Mesenchymal stem cell (in vitro differentiated cells and primary cell): Measurements from ENCODE around the gene ZCCHC9.

Experiments
- DNase-seq: peaks from one replicate; pipeline ENCODE4 v3.0.0-alpha.2; 2013
- H2AFZ ChIP-seq: one replicate; pipeline ENCODE4 v1.6.1; 2013; ENCODE audit warnings: low read depth, mild to moderate bottlenecking, control low read depth, inconsistent platforms, low read length, moderate library complexity
- H2AK5ac ChIP-seq: 2 replicates; pipeline ENCODE4 v1.6.1; 2013; ENCODE audit warnings: low read length, moderate library complexity, mild to moderate bottlenecking, inconsistent platforms; ENCODE audit not compliant: severe bottlenecking
- H2BK120ac ChIP-seq: one replicate; pipeline ENCODE4 v1.6.1; 2013; ENCODE audit warnings: low read depth, mild to moderate bottlenecking, inconsistent platforms, low read length, moderate library complexity
- H2BK12ac ChIP-seq, 2 experiments: one replicate each; pipeline ENCODE4 v1.6.1; 2013; ENCODE audit warnings: inconsistent platforms in 2 of 2, low read length in 2 of 2, mild to moderate bottlenecking in 2 of 2, moderate library complexity in 2 of 2, control low read depth in 1 of 2
- H2BK15ac ChIP-seq: one replicate; pipeline ENCODE4 v1.6.1; 2013; ENCODE audit warnings: mild to moderate bottlenecking, low read depth, inconsistent platforms; ENCODE audit not compliant: poor library complexity, severe bottlenecking
- H2BK5ac ChIP-seq: 2 replicates; pipeline ENCODE4 v1.6.1; 2013; ENCODE audit warnings: low read depth, mild to moderate bottlenecking, low read length, control low read depth, inconsistent platforms; ENCODE audit not compliant: poor library complexity, severe bottlenecking
- H3K14ac ChIP-seq, 2 experiments: one replicate each; pipeline ENCODE4 v1.6.1; 2013; ENCODE audit warnings: inconsistent platforms in 2 of 2, low read length in 2 of 2, control low read depth in 1 of 2, mild to moderate bottlenecking in 1 of 2, moderate library complexity in 1 of 2
- H3K18ac ChIP-seq, 2 experiments: one replicate each; pipeline ENCODE4 v1.6.1; 2013; ENCODE audit warnings: inconsistent platforms in 2 of 2, low read length in 2 of 2, control low read depth in 1 of 2, low read depth in 1 of 2, mild to moderate bottlenecking in 1 of 2
- H3K23ac ChIP-seq, 2 experiments: one replicate each; pipeline ENCODE4 v1.6.1; 2013; ENCODE audit warnings: inconsistent platforms in 2 of 2, low read length in 2 of 2, mild to moderate bottlenecking in 2 of 2, moderate library complexity in 2 of 2, control low read depth in 1 of 2
- H3K27ac ChIP-seq: 2 replicates; pipeline ENCODE4 v1.5.1; 2013; ENCODE audit warnings: mild to moderate bottlenecking, moderate library complexity, low read length, control low read depth, inconsistent platforms; ENCODE audit not compliant: poor library complexity, severe bottlenecking
- H3K27me3 ChIP-seq, 2 experiments: 2 replicates each; pipeline versions ENCODE4 v1.6.1 to v1.7.0; 2013; ENCODE audit warnings: low read length in 2 of 2, mild to moderate bottlenecking in 2 of 2, moderate library complexity in 2 of 2, control low read depth in 1 of 2, inconsistent platforms in 1 of 2; ENCODE audit not compliant: control insufficient read depth in 1 of 2, insufficient read depth in 1 of 2
- H3K36me3 ChIP-seq, 2 experiments: 2 replicates each; pipeline versions ENCODE4 v1.6.1 to v1.7.0; 2013; ENCODE audit warnings: low read length in 2 of 2, control low read depth in 1 of 2, inconsistent platforms in 1 of 2, low read depth in 1 of 2, mild to moderate bottlenecking in 1 of 2; ENCODE audit not compliant: insufficient read depth in 2 of 2, control insufficient read depth in 1 of 2
- H3K4ac ChIP-seq, 2 experiments: one replicate each; pipeline ENCODE4 v1.6.1; 2013; ENCODE audit warnings: inconsistent platforms in 2 of 2, low read length in 2 of 2, mild to moderate bottlenecking in 2 of 2, moderate library complexity in 2 of 2, control low read depth in 1 of 2, low read depth in 1 of 2
- H3K4me1 ChIP-seq: 2 replicates; pipeline ENCODE4 v1.6.1; 2013; ENCODE audit warnings: low read depth, low read length, control low read depth; ENCODE audit not compliant: control insufficient read depth, insufficient read depth
- H3K4me2 ChIP-seq: 2 replicates; pipeline ENCODE4 v1.6.1; 2013; ENCODE audit warnings: low read length, mild to moderate bottlenecking, inconsistent platforms; ENCODE audit not compliant: poor library complexity, severe bottlenecking
- H3K4me3 ChIP-seq, 2 experiments: 2 replicates each; pipeline versions ENCODE4 v1.5.1 to v1.7.0; 2013; ENCODE audit warnings: low read length in 2 of 2, mild to moderate bottlenecking in 2 of 2, control low read depth in 1 of 2, low read depth in 1 of 2; ENCODE audit not compliant: insufficient read depth in 1 of 2
- H3K79me1 ChIP-seq: replicated peaks from 2 replicates; pipeline ENCODE4 v1.6.1; 2013; ENCODE audit warnings: mild to moderate bottlenecking, control low read depth, low read length, inconsistent platforms; ENCODE audit not compliant: poor library complexity, severe bottlenecking
- H3K9ac ChIP-seq: 2 replicates; pipeline ENCODE4 v1.7.0; 2013; ENCODE audit warnings: mild to moderate bottlenecking, low read length, moderate library complexity
- H3K9me3 ChIP-seq: 2 replicates; pipeline ENCODE4 v1.7.0; 2013; ENCODE audit warnings: mild to moderate bottlenecking, low read length; ENCODE audit not compliant: control insufficient read depth
- H4K8ac ChIP-seq: one replicate; pipeline ENCODE4 v1.6.1; 2013; ENCODE audit warnings: inconsistent platforms, mild to moderate bottlenecking, low read length, moderate library complexity
- H4K91ac ChIP-seq: one replicate; pipeline ENCODE4 v1.6.1; 2013; ENCODE audit warnings: mild to moderate bottlenecking, low read length, inconsistent platforms
- WGBS: methylation state at CpG from one replicate; pipeline ENCODE4 v1.1.7; 2013; ENCODE audit warnings: mixed read lengths; 5-methylcytosine and 5-hydroxymethylcytosine counted together

The ZCCHC9 gene

DNA sequence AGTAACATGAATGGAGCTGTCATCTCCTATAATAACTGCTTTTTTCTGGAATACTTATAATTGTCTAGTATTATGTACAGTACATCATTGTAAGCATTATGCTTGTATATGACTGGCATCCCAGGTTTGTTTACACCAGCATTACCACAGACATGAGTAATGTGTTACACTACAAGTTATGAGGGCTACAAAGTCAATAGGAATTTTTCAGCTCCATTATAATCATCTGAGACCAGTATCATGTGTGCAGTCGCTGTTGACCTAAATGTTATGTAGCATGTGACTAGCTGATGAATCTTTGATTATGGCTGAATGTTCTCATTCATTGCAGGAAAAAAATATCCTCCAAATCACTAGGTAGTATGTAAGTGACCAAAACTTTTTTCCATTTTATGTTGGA, 2.2 kb downstream of the ZCCHC9 start:
- Histone ChIP-seq H3K27ac (no peak overlapping the region), H3K4me3 (peak overlapping the region in 1 of 2 experiments; percentile 50), H2AK5ac (no peak overlapping the region), H4K91ac (no peak overlapping the region), H3K4ac (no peak overlapping the region), H3K79me1 (peaks cover 26% of the 10 kb centered on the region), H2BK15ac (no peak overlapping the region), H4K8ac (no peak overlapping the region), H3K4me2 (no peak overlapping the region), H3K18ac (no peak overlapping the region), H3K36me3 (peaks cover 5 to 21% of the 10 kb centered on the region in 2 experiments), H3K4me1 (peaks cover 9% of the 10 kb centered on the region), H2BK120ac (no peak overlapping the region), H3K9ac (peak overlapping the region; percentile 53), H2BK12ac (no peak overlapping the region), H3K14ac (no peak overlapping the region), H3K9me3 (no peaks in the 10 kb centered on the region), H2BK5ac (no peak overlapping the region), H2AFZ (no peak overlapping the region), H3K27me3 (no peaks in the 10 kb centered on the region), H3K23ac (no peak overlapping the region)
- DNase-seq = peak; percentile 74
- WGBS = no CpG with 5 or more reads among the region's 1 CpG

- Histone ChIP-seq H2BK5ac (no peak overlapping the region), H3K36me3 (peaks cover 8 to 44% of the 10 kb centered on the region in 2 experiments), H3K9me3 (no peaks in the 10 kb centered on the region), H3K18ac (no peak overlapping the region), H3K79me1 (peaks cover 17% of the 10 kb centered on the region), H2AFZ (no peak overlapping the region), H3K4me3 (no peak overlapping the region), H2AK5ac (no peak overlapping the region), H3K4ac (no peak overlapping the region), H3K27ac (no peak overlapping the region), H3K4me2 (no peak overlapping the region), H2BK120ac (no peak overlapping the region), H4K8ac (no peak overlapping the region), H3K9ac (no peak overlapping the region), H3K14ac (no peak overlapping the region), H3K4me1 (peaks cover 6% of the 10 kb centered on the region), H2BK15ac (no peak overlapping the region), H3K23ac (no peak overlapping the region), H3K27me3 (no peaks in the 10 kb centered on the region), H4K91ac (no peak overlapping the region), H2BK12ac (no peak overlapping the region)
- DNase-seq = no peak
These were observed 4.4 kb downstream of the ZCCHC9 start for GRCh38 chr5:81305785-81306184.

DNA sequence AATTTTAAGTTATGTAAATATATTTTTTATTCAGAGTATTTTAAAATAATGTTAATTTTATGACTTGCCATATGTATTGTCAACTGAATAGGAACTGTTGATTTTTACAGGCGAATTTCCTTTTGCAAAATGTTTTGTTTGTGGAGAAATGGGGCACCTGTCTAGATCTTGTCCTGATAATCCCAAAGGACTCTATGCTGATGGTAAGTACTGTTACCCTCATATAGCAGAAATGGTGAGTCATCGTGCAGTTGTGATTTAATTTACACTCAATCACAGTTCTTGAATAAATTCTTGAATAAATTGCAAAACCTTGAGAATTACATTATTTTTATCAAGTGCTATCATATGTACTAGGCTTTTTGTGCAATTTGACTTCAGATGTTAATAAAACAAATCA, 7.4 kb downstream of the ZCCHC9 start:
- no peak overlapping the region for H2AK5ac ChIP-seq
- H2BK5ac ChIP-seq = no peak overlapping the region
- WGBS = 100% methylated on average over 1 of the region's 2 CpGs

DNA sequence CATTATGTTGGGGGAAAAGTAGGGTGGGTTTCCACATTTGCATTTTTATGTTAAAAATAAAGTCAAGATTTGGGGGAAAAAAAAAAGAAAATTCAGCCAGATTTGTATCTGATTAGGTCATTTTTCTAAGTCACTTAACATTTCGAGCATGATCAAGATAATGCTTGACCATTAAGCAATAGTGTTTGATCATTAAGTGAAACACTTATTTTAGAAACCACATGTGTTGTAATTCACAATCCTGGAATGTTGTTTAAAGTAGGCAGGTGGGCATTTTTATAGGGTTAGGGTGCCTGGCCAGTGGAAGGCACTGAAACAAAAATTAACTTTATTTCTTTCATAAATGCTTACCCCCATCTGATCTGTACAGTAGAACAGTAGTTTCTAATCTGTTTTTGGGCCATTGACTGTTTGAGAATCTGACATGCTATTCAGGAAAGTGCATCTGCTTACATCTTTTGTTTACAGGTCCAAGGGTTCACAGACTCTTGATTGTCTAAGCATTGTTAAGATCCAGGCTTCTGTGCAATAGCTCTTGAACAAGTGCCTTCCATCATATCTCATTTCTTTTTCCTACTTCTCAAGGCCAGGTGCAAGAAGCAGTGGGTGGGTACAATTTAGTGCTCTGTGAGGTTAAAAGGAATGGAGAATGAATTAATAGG, 9.1 kb downstream of the ZCCHC9 start:
- Histone ChIP-seq H3K9me3 (no peaks in the 10 kb centered on the region), H3K4me1 (no peaks in the 10 kb centered on the region), H3K27me3 (no peaks in the 10 kb centered on the region), H3K18ac (no peak overlapping the region), H3K27ac (no peak overlapping the region), H3K4me3 (no peak overlapping the region), H2BK5ac (no peak overlapping the region), H3K14ac (no peak overlapping the region), H2AFZ (no peak overlapping the region), H3K36me3 (peaks cover 6 to 77% of the 10 kb centered on the region in 2 experiments), H2BK12ac (no peak overlapping the region), H3K23ac (no peak overlapping the region), H4K91ac (no peak overlapping the region), H2BK15ac (no peak overlapping the region), H3K4me2 (no peak overlapping the region), H2BK120ac (no peak overlapping the region), H2AK5ac (no peak overlapping the region), H3K9ac (no peak overlapping the region), H3K79me1 (peaks cover 5% of the 10 kb centered on the region), H3K4ac (no peak overlapping the region), H4K8ac (no peak overlapping the region)
- DNase-seq = no peak
- WGBS = no CpG with 5 or more reads among the region's 1 CpG

More for the DNA sequence above, 7.4 kb downstream of the ZCCHC9 start:
- no peak overlapping the region for H3K9ac ChIP-seq
- H3K4me2 ChIP-seq = no peak overlapping the region
- no peaks in the 10 kb centered on the region for H3K9me3 ChIP-seq
- no peak overlapping the region for H3K18ac ChIP-seq
- H2BK12ac ChIP-seq = no peak overlapping the region
- no peaks in the 10 kb centered on the region for H3K4me1 ChIP-seq
- no peak overlapping the region for H3K27ac ChIP-seq
- no peak for DNase-seq
- H2BK120ac ChIP-seq = no peak overlapping the region
- H4K8ac ChIP-seq = no peak overlapping the region
- H3K79me1 ChIP-seq = peaks cover 12% of the 10 kb centered on the region
- H3K4ac ChIP-seq = no peak overlapping the region
- H2AFZ ChIP-seq = no peak overlapping the region
- H3K4me3 ChIP-seq = no peak overlapping the region
- no peaks in the 10 kb centered on the region for H3K27me3 ChIP-seq
- peaks cover 8 to 74% of the 10 kb centered on the region in 2 experiments for H3K36me3 ChIP-seq
- no peak overlapping the region for H2BK15ac ChIP-seq
- H3K14ac ChIP-seq = no peak overlapping the region
- no peak overlapping the region for H4K91ac ChIP-seq
- no peak overlapping the region for H3K23ac ChIP-seq
